H9 (cell line): Measurements from ENCODE around the gene PDZD2. TPM values are rescaled to one million over a fixed set of nuclear protein-coding genes. Genes with fewer than 3 reads are reported as not detected.

ENCODE experiments used
- DNase-seq: peaks from one replicate; pipeline ENCODE4 v3.0.0-alpha.2; 2017
- H2AFZ ChIP-seq: one replicate; pipeline ENCODE4 v1.6.1; 2013; ENCODE audit warnings: mild to moderate bottlenecking, low read length, control low read depth, moderate library complexity
- H2AK5ac ChIP-seq: 2 replicates; pipeline ENCODE4 v1.6.1; 2013; ENCODE audit warnings: low read length, control low read depth, mixed read lengths; ENCODE audit not compliant: insufficient read length
- H2BK120ac ChIP-seq: one replicate; pipeline ENCODE4 v1.6.1; 2013; ENCODE audit warnings: low read depth, mild to moderate bottlenecking, low read length, control low read depth, inconsistent platforms; ENCODE audit not compliant: poor library complexity, severe bottlenecking
- H2BK12ac ChIP-seq: 2 replicates; pipeline ENCODE4 v1.6.1; 2013; ENCODE audit warnings: low read length, control low read depth, mixed read lengths, low read depth; ENCODE audit not compliant: insufficient read length
- H2BK15ac ChIP-seq: 2 replicates; pipeline ENCODE4 v1.6.1; 2013; ENCODE audit warnings: low read depth, low read length, control low read depth
- H2BK20ac ChIP-seq: one replicate; pipeline ENCODE4 v1.6.1; 2013; ENCODE audit warnings: low read depth, mild to moderate bottlenecking, low read length, control low read depth, inconsistent platforms; ENCODE audit not compliant: poor library complexity, severe bottlenecking
- H2BK5ac ChIP-seq: 2 replicates; pipeline ENCODE4 v1.6.1; 2013; ENCODE audit warnings: low read length, control low read depth, mixed read lengths; ENCODE audit not compliant: insufficient read length
- H3K14ac ChIP-seq: 2 replicates; pipeline ENCODE4 v1.6.1; 2013; ENCODE audit warnings: low read length, control low read depth; ENCODE audit not compliant: insufficient read depth
- H3K18ac ChIP-seq: 2 replicates; pipeline ENCODE4 v1.6.1; 2013; ENCODE audit warnings: low read depth, mild to moderate bottlenecking, mixed read lengths, low read length, control low read depth; ENCODE audit not compliant: insufficient read length
- H3K23ac ChIP-seq: 2 replicates; pipeline ENCODE4 v1.6.1; 2013; ENCODE audit warnings: low read length, control low read depth, mixed read lengths, low read depth; ENCODE audit not compliant: insufficient read length
- H3K23me2 ChIP-seq: 2 replicates; pipeline ENCODE4 v1.6.1; 2013; ENCODE audit warnings: low read depth, mild to moderate bottlenecking, mixed read lengths, low read length, control low read depth; ENCODE audit not compliant: insufficient read length, poor library complexity, severe bottlenecking
- H3K27ac ChIP-seq: 2 replicates; pipeline ENCODE4 v1.5.1; 2013; ENCODE audit warnings: low read length, control low read depth, mixed read lengths, low read depth; ENCODE audit not compliant: insufficient read length
- H3K27me3 ChIP-seq: 2 replicates; pipeline ENCODE4 v1.6.1; 2013; ENCODE audit warnings: low read length, control low read depth, inconsistent platforms; ENCODE audit not compliant: insufficient read depth
- H3K4ac ChIP-seq: 2 replicates; pipeline ENCODE4 v1.6.1; 2013; ENCODE audit warnings: low read depth, mild to moderate bottlenecking, control low read depth, inconsistent platforms, low read length, moderate library complexity
- H3K4me1 ChIP-seq: 2 replicates; pipeline ENCODE4 v1.6.1; 2013; ENCODE audit warnings: low read length, control low read depth, inconsistent platforms; ENCODE audit not compliant: insufficient read depth
- H3K4me2 ChIP-seq: 2 replicates; pipeline ENCODE4 v1.6.1; 2013; ENCODE audit warnings: low read length, control low read depth, mixed read lengths; ENCODE audit not compliant: insufficient read length, insufficient read depth
- H3K56ac ChIP-seq: 2 replicates; pipeline ENCODE4 v1.6.1; 2013; ENCODE audit warnings: low read depth, mild to moderate bottlenecking, mixed read lengths, low read length, control low read depth; ENCODE audit not compliant: insufficient read length
- H3K79me1 ChIP-seq: 2 replicates; pipeline ENCODE4 v1.6.1; 2013; ENCODE audit warnings: low read depth, mild to moderate bottlenecking, moderate library complexity, low read length, control low read depth, inconsistent platforms; ENCODE audit not compliant: insufficient read depth, poor library complexity, severe bottlenecking
- H3K79me2 ChIP-seq: 2 replicates; pipeline ENCODE4 v1.6.1; 2013; ENCODE audit warnings: low read length, control low read depth, inconsistent platforms; ENCODE audit not compliant: insufficient read depth
- H3K9ac ChIP-seq: 2 replicates; pipeline ENCODE4 v1.6.1; 2013; ENCODE audit warnings: low read length, control low read depth, mixed read lengths; ENCODE audit not compliant: insufficient read length; ENCODE audit errors: extremely low read depth
- H3K9me3 ChIP-seq: one replicate; pipeline ENCODE4 v1.6.1; 2013; ENCODE audit warnings: low read depth, low read length, inconsistent platforms; ENCODE audit not compliant: control insufficient read depth
- H3T11ph ChIP-seq: one replicate; pipeline ENCODE4 v1.6.1; 2013; ENCODE audit warnings: mild to moderate bottlenecking, low read length, control low read depth, inconsistent platforms
- H4K20me1 ChIP-seq: one replicate; pipeline ENCODE4 v1.6.1; 2013; ENCODE audit not compliant: control insufficient read depth, insufficient read length, insufficient read depth
- H4K5ac ChIP-seq: 2 replicates; pipeline ENCODE4 v1.6.1; 2013; ENCODE audit warnings: low read depth, mild to moderate bottlenecking, mixed read lengths, low read length, control low read depth; ENCODE audit not compliant: insufficient read length
- H4K8ac ChIP-seq: replicated peaks from 2 replicates; pipeline ENCODE4 v1.6.1; 2013; ENCODE audit warnings: low read length, control low read depth, mixed read lengths, low read depth; ENCODE audit not compliant: insufficient read length
- H4K91ac ChIP-seq: 2 replicates; pipeline ENCODE4 v1.6.1; 2013; ENCODE audit warnings: low read depth, mild to moderate bottlenecking, moderate library complexity, mixed read lengths, low read length, control low read depth; ENCODE audit not compliant: insufficient read length
- H3K27ac Mint-ChIP-seq, 3 experiments: 2 replicates in 2 of 3; 3 replicates in 1 of 3; pipeline ENCODE4 v1.8.0; 2020 to 2021; ENCODE audit warnings: mixed read lengths in 3 of 3, mild to moderate bottlenecking in 1 of 3, moderate library complexity in 1 of 3
- H3K27me3 Mint-ChIP-seq: 2 replicates; pipeline ENCODE4 v1.8.0; 2021; ENCODE audit warnings: low read depth, mild to moderate bottlenecking, moderate library complexity, mixed read lengths
- H3K36me3 Mint-ChIP-seq, 3 experiments: 2 replicates in 2 of 3; 3 replicates in 1 of 3; pipeline ENCODE4 v1.8.0; 2020 to 2021; ENCODE audit warnings: low read depth in 3 of 3, mixed read lengths in 3 of 3; ENCODE audit not compliant: insufficient read depth in 1 of 3
- H3K4me1 Mint-ChIP-seq, 2 experiments: 2 replicates each; pipeline ENCODE4 v1.8.0; 2020; ENCODE audit warnings: mixed read lengths in 2 of 2
- H3K4me3 Mint-ChIP-seq, 2 experiments: 2 replicates in 1 of 2; 3 replicates in 1 of 2; pipeline ENCODE4 v1.8.0; 2020 to 2021; ENCODE audit warnings: mild to moderate bottlenecking in 2 of 2, mixed read lengths in 2 of 2, moderate library complexity in 1 of 2
- H3K9me3 Mint-ChIP-seq, 2 experiments: 2 replicates in 1 of 2; 3 replicates in 1 of 2; pipeline ENCODE4 v1.8.0; 2020; ENCODE audit warnings: mild to moderate bottlenecking in 2 of 2, mixed read lengths in 2 of 2, moderate library complexity in 1 of 2
- WGBS: extraction: QIAGEN DNeasy Blood & Tissue Kit; methylation state at CpG from one replicate; pipeline ENCODE4 v1.1.7; 2013; ENCODE audit warnings: missing lambda C conversion rate, low lambda C conversion rate, mixed read lengths; ENCODE audit not compliant: insufficient read length; ENCODE audit errors: extremely low coverage; 5-methylcytosine and 5-hydroxymethylcytosine counted together
- total RNA-seq: library from RNA; stranded (reverse); gene quantifications from 2 replicates; pipeline ENCODE4 v1.2.1, GENCODE V29; 2021
- TF ChIP-seq, protein P1 (sequence below): fragments of 200-600 bp; sonication (generic); conservative IDR thresholded peaks from 3 replicates; pipeline ENCODE4 v1.8.0; 2021; ENCODE audit warnings: antibody characterized with exemption, mild to moderate bottlenecking

Gene PDZD2
- total RNA-seq, 1 experiment from 2014 or later, result 9.9 TPM

DNA sequence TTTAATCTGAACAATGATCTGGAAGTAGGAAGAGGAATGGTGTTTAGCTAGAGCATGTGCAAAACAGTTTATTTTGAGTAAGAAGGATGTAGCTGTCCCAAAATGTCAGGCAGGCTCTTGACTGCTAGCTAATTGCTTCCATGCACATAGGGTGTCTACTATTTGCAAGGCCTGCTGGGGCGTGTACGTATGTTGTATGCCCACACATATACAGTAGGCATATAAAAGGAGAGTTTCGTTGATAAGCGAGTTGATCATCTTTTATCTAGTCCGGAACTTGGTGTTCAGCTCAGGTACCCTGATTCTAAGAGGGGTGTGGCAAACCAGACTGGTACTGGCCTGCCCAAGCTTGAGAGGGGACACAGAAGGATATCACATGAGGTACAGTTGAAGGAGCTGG, 358.0 kb downstream of the PDZD2 start:
- Histone ChIP-seq H2BK5ac (no peak overlapping the region), H3K4me2 (no peak overlapping the region), H3K56ac (no peak overlapping the region), H2BK12ac (no peak overlapping the region), H3K27me3 (no peaks in the 10 kb centered on the region), H4K5ac (no peak overlapping the region), H3K9me3 (no peaks in the 10 kb centered on the region), H3T11ph (no peak overlapping the region), H3K4ac (no peak overlapping the region), H2BK120ac (no peak overlapping the region), H3K4me1 (peaks cover 15% of the 10 kb centered on the region; the same call in 1 of the 2 replicates), H3K18ac (no peak overlapping the region), H3K23ac (no peak overlapping the region), H2BK15ac (no peak overlapping the region), H4K8ac (no peak overlapping the region), H2AK5ac (no peak overlapping the region), H3K27ac (no peak overlapping the region), H2AFZ (no peak overlapping the region), H3K23me2 (no peaks in the 10 kb centered on the region), H3K79me2 (no peaks in the 10 kb centered on the region), H3K9ac (no peak overlapping the region), H3K14ac (no peak overlapping the region), H3K79me1 (no peaks in the 10 kb centered on the region), H4K20me1 (no peaks in the 10 kb centered on the region), H2BK20ac (no peak overlapping the region), H4K91ac (no peak overlapping the region)
- TF ChIP-seq, protein P1, sequence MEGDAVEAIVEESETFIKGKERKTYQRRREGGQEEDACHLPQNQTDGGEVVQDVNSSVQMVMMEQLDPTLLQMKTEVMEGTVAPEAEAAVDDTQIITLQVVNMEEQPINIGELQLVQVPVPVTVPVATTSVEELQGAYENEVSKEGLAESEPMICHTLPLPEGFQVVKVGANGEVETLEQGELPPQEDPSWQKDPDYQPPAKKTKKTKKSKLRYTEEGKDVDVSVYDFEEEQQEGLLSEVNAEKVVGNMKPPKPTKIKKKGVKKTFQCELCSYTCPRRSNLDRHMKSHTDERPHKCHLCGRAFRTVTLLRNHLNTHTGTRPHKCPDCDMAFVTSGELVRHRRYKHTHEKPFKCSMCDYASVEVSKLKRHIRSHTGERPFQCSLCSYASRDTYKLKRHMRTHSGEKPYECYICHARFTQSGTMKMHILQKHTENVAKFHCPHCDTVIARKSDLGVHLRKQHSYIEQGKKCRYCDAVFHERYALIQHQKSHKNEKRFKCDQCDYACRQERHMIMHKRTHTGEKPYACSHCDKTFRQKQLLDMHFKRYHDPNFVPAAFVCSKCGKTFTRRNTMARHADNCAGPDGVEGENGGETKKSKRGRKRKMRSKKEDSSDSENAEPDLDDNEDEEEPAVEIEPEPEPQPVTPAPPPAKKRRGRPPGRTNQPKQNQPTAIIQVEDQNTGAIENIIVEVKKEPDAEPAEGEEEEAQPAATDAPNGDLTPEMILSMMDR, result no peak
- no CpG with 5 or more reads among the region's 5 CpGs for WGBS
- Mint-ChIP-seq H3K9me3 (no peaks in the 10 kb centered on the region), H3K4me3 (no peak overlapping the region), H3K36me3 (peaks cover 0 to 6% (median 2%) of the 10 kb centered on the region in 3 experiments; a peak in 5 of 7 replicates), H3K27me3 (no peaks in the 10 kb centered on the region), H3K27ac (no peak overlapping the region; a peak in 1 of 7 replicates), H3K4me1 (peaks cover 35 to 38% of the 10 kb centered on the region in 2 experiments)
- no peak for DNase-seq
